Left lung (tissue), 10 donors: ENCODE data around the gene DDX55. TPM values are rescaled to one million over a fixed set of nuclear protein-coding genes. Genes with fewer than 3 reads are reported as not detected.

ENCODE experiments used
- ATAC-seq: fragments of 200-7000 bp; cut with Tn5 transposase; one replicate; pipeline ENCODE4 v1.9.1; 2020; ENCODE audit warnings: moderate library complexity
- DNase-seq, 4 donors: peaks; one replicate each; pipeline ENCODE4 v3.0.0-alpha.2; 2013 to 2020
- H3K27ac ChIP-seq, 2 donors: fragments of 200-600 bp; sonication (generic) in 1 of 2; one replicate each; pipeline versions ENCODE4 v1.5.0 to v1.8.0; 2020 to 2021
- H3K27me3 ChIP-seq, 2 donors: fragments of 200-600 bp; sonication (generic) in 1 of 2; one replicate each; pipeline versions ENCODE4 v1.5.0 to v1.8.0; 2020 to 2021
- H3K36me3 ChIP-seq, 2 donors: fragments of 200-600 bp; sonication (generic) in 1 of 2; one replicate each; pipeline versions ENCODE4 v1.5.0 to v1.8.0; 2020 to 2021
- H3K4me1 ChIP-seq, 2 donors: fragments of 200-600 bp; one replicate each; pipeline ENCODE4 v1.8.0; 2021
- H3K4me3 ChIP-seq, 2 donors: fragments of 200-600 bp; sonication (generic) in 1 of 2; one replicate each; pipeline versions ENCODE4 v1.5.0 to v1.8.0; 2020 to 2021; ENCODE audit warnings: mild to moderate bottlenecking in 1 of 2
- H3K9me3 ChIP-seq, 2 donors: fragments of 200-600 bp; sonication (generic) in 1 of 2; one replicate each; pipeline versions ENCODE4 v1.5.0 to v1.8.0; 2020 to 2021
- CTCF ChIP-seq, 2 donors: fragments of 200-600 bp; sonication (generic) in 1 of 2; IDR thresholded peaks; one replicate each; pipeline versions ENCODE4 v1.5.0 to v1.8.0; 2021; ENCODE audit warnings: antibody characterized with exemption in 2 of 2
- intact Hi-C, 2 donors: fragments of 100-400 bp; cut with DNase I; formaldehyde crosslinking; loops; one replicate each; pipeline versions ENCODE4 v1.11.2 to v1.14.2; 2022
- polyA plus RNA-seq, 6 donors: library from polyadenylated mRNA; unstranded; fragments of 120-200 nt; gene quantifications; one replicate each; pipeline ENCODE4 v1.2.1, GENCODE V29; 2013; ENCODE audit not compliant: insufficient read length in 6 of 6
- total RNA-seq, 2 donors: library from RNA; stranded (reverse); fragmentation: NEBNext Ultra II Directional; extraction: Animal tissue kit (Norgen Biotek cat#: 25700); gene quantifications; one replicate each; pipeline ENCODE4 v1.2.1, GENCODE V29; 2021
- donor health status: DM: no; HTN: yes; CAD: no.
- donor health status: DM: no; HTN: no; CAD: no.

The DDX55 gene
- total and polyA plus RNA-seq, 8 donors = 13.9 to 59.3 (median 44.2) TPM

GRCh38 chr12:123645380-123645779 lies 43.5 kb downstream of the DDX55 start:
- DNase-seq = no peak
- no peaks in the 10 kb centered on the region for H3K4me1 ChIP-seq
- peaks cover 5 to 86% of the 10 kb centered on the region in 2 donors for H3K36me3 ChIP-seq
- no peaks in the 10 kb centered on the region for H3K9me3 ChIP-seq
- no peak overlapping the region for H3K27ac ChIP-seq
- no peak for ATAC-seq
- H3K4me3 ChIP-seq = no peak overlapping the region
- no peaks in the 10 kb centered on the region for H3K27me3 ChIP-seq
- intact Hi-C loops = no loop called here
- no peak for TF ChIP-seq CTCF (IDR thresholded peaks at IDR 0.05)

GRCh38 chr12:123645878-123646277 lies 44.0 kb downstream of the DDX55 start:
- DNase-seq (no peak), ATAC-seq (no peak)
- Histone ChIP-seq H3K4me1 (no peaks in the 10 kb centered on the region), H3K9me3 (no peaks in the 10 kb centered on the region), H3K4me3 (no peak overlapping the region), H3K27ac (no peak overlapping the region), H3K36me3 (peaks cover 5 to 86% of the 10 kb centered on the region in 2 donors), H3K27me3 (no peaks in the 10 kb centered on the region)
- intact Hi-C loops = no loop called here
- no peak for TF ChIP-seq CTCF (IDR thresholded peaks at IDR 0.05)

GRCh38 chr12:123648401-123648800 lies 46.5 kb downstream of the DDX55 start:
- Histone ChIP-seq H3K36me3 (peaks cover 5 to 87% of the 10 kb centered on the region in 2 donors), H3K4me1 (no peaks in the 10 kb centered on the region), H3K9me3 (no peaks in the 10 kb centered on the region), H3K27me3 (no peaks in the 10 kb centered on the region), H3K27ac (no peak overlapping the region), H3K4me3 (no peak overlapping the region)
- TF ChIP-seq CTCF (IDR thresholded peaks at IDR 0.05) = no peak
- no peak for DNase-seq
- no peak for ATAC-seq
- intact Hi-C loops = no loop called here

- DNase-seq = no peak
- Histone ChIP-seq H3K36me3 (peaks cover 0 to 83% of the 10 kb centered on the region in 2 donors), H3K4me1 (no peaks in the 10 kb centered on the region), H3K27me3 (no peaks in the 10 kb centered on the region), H3K4me3 (no peak overlapping the region), H3K9me3 (no peaks in the 10 kb centered on the region), H3K27ac (no peak overlapping the region)
- no peak for TF ChIP-seq CTCF (IDR thresholded peaks at IDR 0.05)
- intact Hi-C loops = no loop called here
- ATAC-seq = no peak
Observed at GRCh38 chr12:123654129-123654701, 52.3 kb downstream of the DDX55 start.

- intact Hi-C loops = no loop called here
- Histone ChIP-seq H3K27ac (no peak overlapping the region), H3K27me3 (no peaks in the 10 kb centered on the region), H3K36me3 (peaks cover 0 to 76% of the 10 kb centered on the region in 2 donors), H3K4me1 (no peaks in the 10 kb centered on the region), H3K4me3 (no peak overlapping the region), H3K9me3 (no peaks in the 10 kb centered on the region)
- no peak for DNase-seq
- ATAC-seq = no peak
- no peak for TF ChIP-seq CTCF (IDR thresholded peaks at IDR 0.05)
Observed at GRCh38 chr12:123655420-123655819, 53.5 kb downstream of the DDX55 start.
